Uterus (tissue), 2 donors: ENCODE measurements around the gene UBE2K.

ENCODE experiments used
- CTCF ChIP-seq, 4 experiments: fragments of 200-600 bp in 2 of 4; fragments of 450-650 bp in 2 of 4; sonication (generic) in 2 of 4; IDR thresholded peaks; one replicate each; pipeline ENCODE4 v1.5.1; 2016 to 2019; ENCODE audit warnings: antibody characterized with exemption in 4 of 4, mild to moderate bottlenecking in 2 of 4, moderate library complexity in 1 of 4
- POLR2A ChIP-seq, 2 donors: fragments of 450-650 bp; IDR thresholded peaks; one replicate each; pipeline ENCODE4 v1.6.1; 2016; ENCODE audit warnings: antibody characterized with exemption in 2 of 2, mild to moderate bottlenecking in 1 of 2, moderate library complexity in 1 of 2

- TF ChIP-seq POLR2A (IDR thresholded peaks at IDR 0.05) (no peak), CTCF (IDR thresholded peaks at IDR 0.05) (no peak)
Measured at GRCh38 chr4:39719804-39720580, 22.1 kb downstream of the UBE2K start.
